MCF 10A (cell line): Measurements from ENCODE around the gene C1QTNF8. TPM values are rescaled to one million over a fixed set of nuclear protein-coding genes. Genes with fewer than 3 reads are reported as not detected.

ENCODE experiments used
- BruUV-seq: library from RNA; stranded (reverse); fragments of 400-500 nt; replicated peaks from 2 replicates; lab custom pipeline; 2021; lab: Mats Ljungman, UMichigan
- CTCF ChIA-PET: fragments of 300-600 bp; sonication (Branson Sonifier 250); formaldehyde crosslinking; extraction: SDS; loops from one replicate; lab custom pipeline; 2021; ENCODE audit warnings: antibody characterized with exemption, inconsistent platforms; lab: Yijun Ruan, JAX
- POLR2A ChIA-PET: fragments of 300-600, 350-650 bp; sonication (Branson Sonifier 250); formaldehyde crosslinking; extraction: SDS; loops from one replicate; lab custom pipeline; 2020; ENCODE audit warnings: antibody characterized with exemption, inconsistent platforms; lab: Yijun Ruan, JAX
- DNase-seq: peaks from one replicate; pipeline ENCODE4 v3.0.0-alpha.2; 2018; ENCODE audit not compliant: unreplicated experiment
- H3K27ac Mint-ChIP-seq: one replicate; pipeline ENCODE4 v1.8.0; 2022; ENCODE audit warnings: mild to moderate bottlenecking, low read depth, mixed read lengths; ENCODE audit not compliant: unreplicated experiment
- H3K27me3 Mint-ChIP-seq: one replicate; pipeline ENCODE4 v1.8.0; 2022; ENCODE audit warnings: mixed read lengths; ENCODE audit not compliant: insufficient read depth, unreplicated experiment
- H3K36me3 Mint-ChIP-seq: one replicate; pipeline ENCODE4 v1.8.0; 2022; ENCODE audit warnings: mild to moderate bottlenecking, moderate library complexity, mixed read lengths; ENCODE audit not compliant: insufficient read depth, unreplicated experiment
- H3K4me1 Mint-ChIP-seq: one replicate; pipeline ENCODE4 v1.8.0; 2022; ENCODE audit warnings: mixed read lengths; ENCODE audit not compliant: insufficient read depth, unreplicated experiment
- H3K4me3 Mint-ChIP-seq: one replicate; pipeline ENCODE4 v1.8.0; 2022; ENCODE audit warnings: mild to moderate bottlenecking, moderate library complexity, mixed read lengths; ENCODE audit not compliant: unreplicated experiment
- H3K9me3 Mint-ChIP-seq: one replicate; pipeline ENCODE4 v1.8.0; 2022; ENCODE audit warnings: mixed read lengths; ENCODE audit not compliant: unreplicated experiment
- intact Hi-C: fragments of 100-400 bp; cut with micrococcal nuclease; formaldehyde crosslinking; loops from 2 replicates; pipeline ENCODE4 v1.14.1; 2022
- total RNA-seq: library from RNA; stranded (reverse); gene quantifications from 2 replicates; pipeline ENCODE4 v1.2.3, GENCODE V29; 2022
- TF ChIP-seq, protein P1 (sequence below): fragments of 200-600 bp; IDR thresholded peaks from one replicate; pipeline ENCODE4 v1.8.0; 2022; ENCODE audit warnings: antibody characterized with exemption, mild to moderate bottlenecking; ENCODE audit not compliant: unreplicated experiment

Gene C1QTNF8
- total RNA-seq, 1 experiment from 2014 or later: not detected

DNA sequence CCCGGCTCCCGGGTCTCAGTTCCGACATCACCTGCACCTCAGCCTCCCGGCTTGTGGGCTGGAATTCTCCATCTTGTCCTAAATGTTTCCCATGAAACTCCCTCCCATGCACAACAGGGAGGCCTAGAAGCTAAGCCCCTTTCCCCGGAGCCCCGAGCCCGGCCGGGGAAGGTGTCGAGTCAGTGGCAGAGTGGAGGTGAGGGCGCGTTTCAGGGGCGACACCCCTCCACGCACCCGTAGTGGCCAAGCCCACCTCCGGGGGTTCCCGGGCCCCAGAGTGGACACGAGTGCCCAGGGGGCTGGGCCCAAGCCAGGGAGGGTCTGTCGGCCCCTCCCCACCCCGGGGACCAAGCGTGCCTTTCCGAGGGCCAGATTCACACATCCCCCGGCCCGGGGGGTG, 25.0 kb upstream of the C1QTNF8 start:
- no TSS peak for BruUV-seq
- DNase-seq: no peak
- ChIA-PET CTCF (interaction anchor here (0.7 kb wide), 1 partner anchor 276 kb away, joined by 3 read pairs; no protein-coding TSS in a partner anchor), POLR2A (no interaction called here)
- Mint-ChIP-seq H3K36me3 (no peaks in the 10 kb centered on the region), H3K9me3 (no peaks in the 10 kb centered on the region), H3K27ac (no peak overlapping the region), H3K4me1 (no peaks in the 10 kb centered on the region), H3K27me3 (no peaks in the 10 kb centered on the region), H3K4me3 (no peak overlapping the region)
- intact Hi-C loops: no loop called here
- TF ChIP-seq, protein P1, sequence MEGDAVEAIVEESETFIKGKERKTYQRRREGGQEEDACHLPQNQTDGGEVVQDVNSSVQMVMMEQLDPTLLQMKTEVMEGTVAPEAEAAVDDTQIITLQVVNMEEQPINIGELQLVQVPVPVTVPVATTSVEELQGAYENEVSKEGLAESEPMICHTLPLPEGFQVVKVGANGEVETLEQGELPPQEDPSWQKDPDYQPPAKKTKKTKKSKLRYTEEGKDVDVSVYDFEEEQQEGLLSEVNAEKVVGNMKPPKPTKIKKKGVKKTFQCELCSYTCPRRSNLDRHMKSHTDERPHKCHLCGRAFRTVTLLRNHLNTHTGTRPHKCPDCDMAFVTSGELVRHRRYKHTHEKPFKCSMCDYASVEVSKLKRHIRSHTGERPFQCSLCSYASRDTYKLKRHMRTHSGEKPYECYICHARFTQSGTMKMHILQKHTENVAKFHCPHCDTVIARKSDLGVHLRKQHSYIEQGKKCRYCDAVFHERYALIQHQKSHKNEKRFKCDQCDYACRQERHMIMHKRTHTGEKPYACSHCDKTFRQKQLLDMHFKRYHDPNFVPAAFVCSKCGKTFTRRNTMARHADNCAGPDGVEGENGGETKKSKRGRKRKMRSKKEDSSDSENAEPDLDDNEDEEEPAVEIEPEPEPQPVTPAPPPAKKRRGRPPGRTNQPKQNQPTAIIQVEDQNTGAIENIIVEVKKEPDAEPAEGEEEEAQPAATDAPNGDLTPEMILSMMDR: no peak

DNA sequence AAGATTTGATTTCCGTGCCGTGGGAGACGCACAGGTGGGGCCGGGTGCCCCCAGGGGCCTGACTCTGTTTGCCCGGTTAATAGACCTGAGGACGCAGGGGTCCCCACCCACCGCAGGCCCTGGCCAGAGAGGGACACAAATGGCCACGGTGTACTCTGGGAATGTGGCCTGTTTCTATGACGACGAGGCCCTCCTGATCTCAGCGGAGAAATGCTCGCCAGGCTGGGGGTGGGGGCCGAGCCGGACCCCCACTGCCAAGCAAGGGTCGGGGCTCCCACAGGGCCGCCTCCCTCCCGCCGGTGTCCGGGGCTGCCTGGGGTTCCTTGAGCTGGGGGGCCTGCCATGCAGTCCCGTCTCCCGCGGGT, 24.5 kb upstream of the C1QTNF8 start:
- no peak for DNase-seq
- no peaks in the 10 kb centered on the region for H3K4me1 Mint-ChIP-seq
- intact Hi-C loops: no loop called here
- H3K27ac Mint-ChIP-seq: no peak overlapping the region
- no peak overlapping the region for H3K4me3 Mint-ChIP-seq
- H3K36me3 Mint-ChIP-seq: no peaks in the 10 kb centered on the region
- ChIA-PET POLR2A (no interaction called here), CTCF (interaction anchor here (2.2 kb wide), 1 partner anchor 17 kb away, joined by 7 read pairs; no protein-coding TSS in a partner anchor)
- no TSS peak for BruUV-seq
- H3K9me3 Mint-ChIP-seq: no peaks in the 10 kb centered on the region
- no peaks in the 10 kb centered on the region for H3K27me3 Mint-ChIP-seq
- TF ChIP-seq, protein P1: no peak

DNA sequence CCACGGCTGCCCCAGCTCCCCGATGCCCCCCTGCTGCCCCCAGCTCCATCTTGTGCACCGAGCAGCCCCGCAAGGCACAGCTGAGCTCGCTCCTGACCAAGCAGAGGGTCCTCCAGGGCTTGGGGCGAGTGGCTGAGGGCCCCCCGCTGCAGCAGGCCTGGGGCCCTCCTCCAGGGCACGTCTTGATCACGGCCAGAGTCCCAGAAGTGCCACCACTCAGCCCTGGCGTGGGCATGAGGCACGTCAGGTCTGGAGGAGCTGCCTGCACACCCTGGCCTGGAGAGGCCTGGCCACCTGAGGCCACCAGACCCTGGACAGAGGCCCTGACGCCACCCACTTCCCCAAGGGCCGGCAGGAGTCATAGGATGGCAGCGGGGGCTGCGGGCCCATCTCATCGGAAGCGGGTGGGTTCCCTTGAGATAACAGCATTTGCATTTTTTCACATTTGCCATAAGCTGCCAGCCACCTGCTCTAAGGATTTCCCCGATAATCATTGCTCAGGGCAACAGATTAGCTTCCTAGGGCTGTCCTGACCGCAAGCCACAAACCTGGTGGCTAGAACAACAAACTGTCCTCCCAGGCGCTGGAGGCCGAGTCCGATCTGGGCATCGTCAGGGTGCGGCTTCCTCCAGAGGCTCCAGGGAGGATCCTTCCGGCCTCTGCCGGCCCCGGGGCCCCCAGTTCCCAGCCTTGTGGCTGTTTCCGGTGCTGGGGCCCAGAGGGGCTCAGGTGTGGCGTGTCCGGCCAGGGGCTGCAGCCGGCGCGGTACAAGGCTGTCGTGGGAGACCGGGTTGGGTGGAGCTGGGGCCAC, 23.9 kb upstream of the C1QTNF8 start:
- no peaks in the 10 kb centered on the region for H3K27me3 Mint-ChIP-seq
- H3K9me3 Mint-ChIP-seq: no peaks in the 10 kb centered on the region
- TF ChIP-seq, protein P1: no peak
- no peak for DNase-seq
- no peak overlapping the region for H3K27ac Mint-ChIP-seq
- no peak overlapping the region for H3K4me3 Mint-ChIP-seq
- BruUV-seq: no TSS peak
- no peaks in the 10 kb centered on the region for H3K4me1 Mint-ChIP-seq
- ChIA-PET CTCF (interaction anchor here (2.2 kb wide), 1 partner anchor 17 kb away, joined by 7 read pairs; no protein-coding TSS in a partner anchor), POLR2A (no interaction called here)
- no peaks in the 10 kb centered on the region for H3K36me3 Mint-ChIP-seq
- intact Hi-C loops: no loop called here

DNA sequence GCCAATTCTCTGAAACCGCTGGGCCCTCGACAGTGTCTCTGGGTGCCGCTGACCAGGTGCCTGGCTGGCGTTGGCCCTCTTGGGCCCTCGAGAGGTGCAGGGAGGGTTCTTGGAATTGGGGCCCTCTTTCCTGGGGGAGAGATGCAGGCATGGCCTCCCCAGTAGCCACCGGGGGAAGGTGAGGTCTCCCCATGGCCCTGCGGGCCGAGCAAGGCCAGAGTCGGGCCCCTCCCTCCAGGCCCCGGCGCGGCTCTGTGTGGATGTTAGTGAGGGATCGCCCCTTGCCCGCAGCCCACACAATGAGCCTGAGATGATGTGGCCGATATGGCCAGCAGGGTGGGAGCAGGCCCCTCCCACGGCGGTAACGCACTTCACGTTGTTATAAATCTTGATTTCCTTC, 23.1 kb upstream of the C1QTNF8 start:
- CTCF ChIA-PET: interaction anchor here (2.2 kb wide), 1 partner anchor 16 kb away, joined by 7 read pairs; no protein-coding TSS in a partner anchor
- TF ChIP-seq, protein P1: no peak
- H3K4me3 Mint-ChIP-seq: no peak overlapping the region
- intact Hi-C loops: no loop called here
- no peaks in the 10 kb centered on the region for H3K36me3 Mint-ChIP-seq
- no peaks in the 10 kb centered on the region for H3K4me1 Mint-ChIP-seq
- no TSS peak for BruUV-seq
- POLR2A ChIA-PET: no interaction called here
- no peak for DNase-seq
- H3K27ac Mint-ChIP-seq: no peak overlapping the region
- no peaks in the 10 kb centered on the region for H3K9me3 Mint-ChIP-seq
- H3K27me3 Mint-ChIP-seq: no peaks in the 10 kb centered on the region
